ENCODE data around the gene NPPA.

DNA sequence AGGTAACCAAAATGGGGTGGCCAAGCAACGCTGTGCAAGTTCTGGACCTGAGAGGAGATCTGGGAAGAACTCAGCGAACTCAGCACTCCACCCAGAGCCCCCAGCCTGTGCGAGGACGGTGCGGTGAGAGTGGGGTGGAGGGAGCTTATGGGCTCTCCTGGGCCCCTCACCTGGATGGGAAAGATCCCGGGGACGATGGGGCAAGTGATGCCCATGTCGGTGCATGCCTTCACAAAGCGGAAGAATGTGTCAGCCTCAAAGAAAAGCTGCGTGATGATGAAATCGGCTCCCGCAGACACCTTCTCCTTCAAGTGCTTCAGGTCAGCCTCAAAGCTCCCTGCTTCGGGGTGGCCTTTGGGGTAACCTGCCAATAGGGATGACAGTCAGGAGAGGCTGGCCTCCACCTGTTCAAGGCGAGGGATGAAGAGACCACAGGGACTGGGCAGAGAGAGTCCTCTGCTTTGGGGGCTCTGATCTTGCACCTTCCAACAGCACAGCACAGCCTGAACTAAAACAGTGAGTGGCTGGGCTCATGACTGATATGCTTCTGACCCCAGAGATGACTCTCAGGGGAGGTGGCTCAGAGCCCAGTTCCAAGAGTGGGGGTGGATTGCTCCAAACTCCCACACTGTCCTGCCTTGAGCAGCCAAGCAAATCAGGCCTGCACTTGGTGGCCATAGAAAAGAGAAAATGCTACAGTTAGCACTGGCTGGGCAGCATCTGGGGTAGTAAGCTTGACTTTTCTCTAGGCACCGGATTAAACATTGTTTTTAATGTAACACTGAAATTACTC, 51.4 kb downstream of the NPPA start:
- TF ChIP-seq POLR2AphosphoS5 (IDR thresholded peaks at IDR 0.05; ENCODE audit: borderline replicate concordance, low read depth, low read length) (no peak), EZH2 (IDR thresholded peaks at IDR 0.05) (no peak)

Measured in SK-N-MC (cell line).